HCT116 (cell line): ENCODE data around the gene FBXO31. TPM values are rescaled to one million over a fixed set of nuclear protein-coding genes. Genes with fewer than 3 reads are reported as not detected.

Experiments
- ATAC-seq: fragments of 200-7000 bp; cut with Tn5 transposase; 2 replicates; pipeline ENCODE4 v1.9.1; 2020; ENCODE audit warnings: mild to moderate bottlenecking, moderate library complexity
- BruUV-seq: library from RNA; stranded (reverse); fragments of 400-500 nt; replicated peaks from 2 replicates; lab custom pipeline; 2021; lab: Mats Ljungman, UMichigan
- CTCF ChIA-PET: fragments of 300-600 bp; sonication (Branson Sonifier 250); formaldehyde crosslinking; loops from one replicate; lab custom pipeline; 2021; ENCODE audit warnings: antibody characterized with exemption; lab: Charles Lee
- POLR2A ChIA-PET: fragments of 300-600, 350-600 bp; sonication (Branson Sonifier 250); formaldehyde crosslinking; loops from one replicate; lab custom pipeline; 2021; ENCODE audit warnings: antibody characterized with exemption; lab: Charles Lee
- RAD21 ChIA-PET, 2 experiments: fragments of 300-600 bp; sonication (Branson Sonifier 250); formaldehyde crosslinking; loops; one replicate each; lab custom pipeline; 2023; ENCODE audit warnings: low total read pairs in 2 of 2; ENCODE audit not compliant: uncharacterized antibody in 2 of 2, unreplicated experiment in 2 of 2, low non-redundant PET in 1 of 2; lab: Charles Lee
- DNase-seq: peaks from one replicate; pipeline ENCODE4 v3.0.0-alpha.2; 2010; ENCODE audit warnings: low read depth, low spot score
- H2AFZ ChIP-seq: fragments of 200-600 bp; shearing (Covaris generic), sonication (generic); 2 replicates; pipeline ENCODE4 v1.6.1; 2017; ENCODE audit warnings: low read depth, mixed run types, mixed read lengths, antibody characterized with exemption, low read length; ENCODE audit not compliant: poor library complexity, severe bottlenecking
- H3K27ac ChIP-seq: 2 replicates; pipeline ENCODE4 v1.5.1; 2012; ENCODE audit warnings: low read depth, low read length
- H3K27me3 ChIP-seq: fragments of 200-600 bp; sonication (generic); 2 replicates; pipeline ENCODE4 v1.6.1; 2016; ENCODE audit warnings: mixed run types, low read length, mixed read lengths; ENCODE audit not compliant: insufficient read depth
- H3K36me3 ChIP-seq, 2 experiments: fragments of 200-500 bp in 1 of 2; fragments of 200-600 bp in 1 of 2; sonication (Bioruptor generic) in 1 of 2; sonication (generic) in 1 of 2; 2 replicates each; pipeline versions ENCODE4 v1.5.1 to v1.6.1; 2014 to 2016; ENCODE audit warnings: low read length in 2 of 2, inconsistent platforms in 1 of 2, mixed read lengths in 1 of 2, mixed run types in 1 of 2; ENCODE audit not compliant: insufficient read depth in 2 of 2, control insufficient read depth in 1 of 2
- H3K4me1 ChIP-seq, 2 experiments: fragments of 200-600 bp in 1 of 2; sonication (generic) in 1 of 2; 2 replicates each; pipeline versions ENCODE4 v1.5.1 to v1.6.1; 2012 to 2017; ENCODE audit warnings: low read length in 2 of 2, inconsistent platforms in 1 of 2, mild to moderate bottlenecking in 1 of 2, mixed read lengths in 1 of 2, mixed run types in 1 of 2, moderate library complexity in 1 of 2; ENCODE audit not compliant: insufficient read depth in 2 of 2, control insufficient read depth in 1 of 2
- H3K4me2 ChIP-seq: fragments of 200-600 bp; sonication (generic); 2 replicates; pipeline ENCODE4 v1.6.1; 2017; ENCODE audit warnings: mixed run types, low read length, mixed read lengths
- H3K4me3 ChIP-seq, 2 experiments: fragments of 200-600 bp in 1 of 2; sonication (generic) in 1 of 2; replicated peaks in 1 of 2; 2 replicates each; pipeline ENCODE4 v1.5.1; 2011 to 2016; ENCODE audit warnings: low read length in 2 of 2, control low read depth in 1 of 2, low read depth in 1 of 2, mild to moderate bottlenecking in 1 of 2, mixed read lengths in 1 of 2, mixed run types in 1 of 2
- H3K79me2 ChIP-seq: fragments of 200-600 bp; sonication (generic); 2 replicates; pipeline ENCODE4 v1.6.1; 2017; ENCODE audit warnings: mild to moderate bottlenecking, mixed run types, low read length, moderate library complexity, mixed read lengths; ENCODE audit not compliant: insufficient read depth
- H3K9ac ChIP-seq: fragments of 200-600 bp; sonication (generic); 2 replicates; pipeline ENCODE4 v1.6.1; 2016; ENCODE audit warnings: low read length, mixed read lengths
- H3K9me2 ChIP-seq: fragments of 200-600 bp; sonication (generic), shearing (Covaris generic); 2 replicates; pipeline ENCODE4 v1.6.1; 2017; ENCODE audit warnings: mixed run types, mild to moderate bottlenecking, moderate library complexity; ENCODE audit not compliant: insufficient read depth
- H3K9me3 ChIP-seq, 2 experiments: fragments of 200-500 bp in 1 of 2; fragments of 200-600 bp in 1 of 2; sonication (Bioruptor generic) in 1 of 2; sonication (generic) in 1 of 2; 2 replicates each; pipeline ENCODE4 v1.6.1; 2014 to 2017; ENCODE audit warnings: low read length in 2 of 2, mixed read lengths in 2 of 2, inconsistent platforms in 1 of 2, low read depth in 1 of 2, mild to moderate bottlenecking in 1 of 2, mixed run types in 1 of 2, moderate library complexity in 1 of 2; ENCODE audit not compliant: control insufficient read depth in 1 of 2, insufficient read depth in 1 of 2
- H4K20me1 ChIP-seq: fragments of 200-600 bp; sonication (generic), shearing (Covaris generic); 2 replicates; pipeline ENCODE4 v1.6.1; 2017; ENCODE audit warnings: mixed run types, mild to moderate bottlenecking, moderate library complexity; ENCODE audit not compliant: insufficient read depth
- CBX3 ChIP-seq: IDR thresholded peaks from 2 replicates; pipeline ENCODE4 v1.6.1; 2012; ENCODE audit warnings: low read depth
- CEBPB ChIP-seq: IDR thresholded peaks from 2 replicates; pipeline ENCODE4 v1.6.1; 2012; ENCODE audit warnings: low read depth
- CTCF ChIP-seq, 3 experiments: fragments of 200-600 bp in 1 of 3; sonication (generic) in 1 of 3; IDR thresholded peaks in 2 of 3; conservative IDR thresholded peaks in 1 of 3; 2 replicates each; pipeline ENCODE4 v1.5.1; 2012 to 2017; ENCODE audit warnings: low read depth in 2 of 3, low read length in 2 of 3, antibody characterized with exemption in 1 of 3, borderline replicate concordance in 1 of 3, control low read depth in 1 of 3, mild to moderate bottlenecking in 1 of 3, mixed read lengths in 1 of 3, mixed run types in 1 of 3, moderate library complexity in 1 of 3; ENCODE audit not compliant: insufficient read depth in 1 of 3
- EGR1 ChIP-seq: IDR thresholded peaks from 2 replicates; pipeline ENCODE4 v1.6.1; 2012; ENCODE audit warnings: low read depth
- ELF1 ChIP-seq: IDR thresholded peaks from 2 replicates; pipeline ENCODE4 v1.6.1; 2012; ENCODE audit warnings: low read depth, borderline replicate concordance
- EZH2 ChIP-seq: fragments of 200-600 bp; sonication (generic); IDR thresholded peaks from 2 replicates; pipeline ENCODE4 v1.6.1; 2017; ENCODE audit warnings: antibody characterized with exemption, mixed run types
- EZH2phosphoT487 ChIP-seq: fragments of 200-600 bp; IDR thresholded peaks from 2 replicates; pipeline ENCODE4 v1.6.1; 2018; ENCODE audit warnings: antibody characterized with exemption, borderline replicate concordance
- FOSL1 ChIP-seq: IDR thresholded peaks from 2 replicates; pipeline ENCODE4 v1.6.1; 2012; ENCODE audit warnings: low read depth
- JUND ChIP-seq: IDR thresholded peaks from 2 replicates; pipeline ENCODE4 v1.6.1; 2012
- POLR2AphosphoS5 ChIP-seq: IDR thresholded peaks from 2 replicates; pipeline ENCODE4 v1.6.1; 2011; ENCODE audit warnings: mild to moderate bottlenecking, low read depth, low read length, moderate library complexity
- RAD21 ChIP-seq: IDR thresholded peaks from 2 replicates; pipeline ENCODE4 v1.6.1; 2012; ENCODE audit warnings: low read depth, mild to moderate bottlenecking
- SIN3A ChIP-seq: IDR thresholded peaks from 2 replicates; pipeline ENCODE4 v1.6.1; 2012; ENCODE audit warnings: low read depth
- SP1 ChIP-seq: IDR thresholded peaks from 2 replicates; pipeline ENCODE4 v1.6.1; 2012; ENCODE audit warnings: low read depth
- TCF7L2 ChIP-seq: IDR thresholded peaks from 2 replicates; pipeline ENCODE4 v1.7.0; 2011; ENCODE audit warnings: borderline replicate concordance, inconsistent platforms; ENCODE audit not compliant: insufficient read depth, insufficient read length; ENCODE audit errors: extremely low read depth
- YY1 ChIP-seq: IDR thresholded peaks from 2 replicates; pipeline ENCODE4 v1.6.1; 2011; ENCODE audit warnings: low read length, low read depth, moderate library complexity, mild to moderate bottlenecking; ENCODE audit not compliant: insufficient replicate concordance; ENCODE audit errors: extremely low read depth
- ZBTB33 ChIP-seq: IDR thresholded peaks from 2 replicates; pipeline ENCODE4 v1.6.1; 2011; ENCODE audit warnings: mild to moderate bottlenecking, low read length, moderate library complexity; ENCODE audit not compliant: insufficient replicate concordance; ENCODE audit errors: extremely low read depth
- ZNF274 ChIP-seq: fragments of 200-500 bp; sonication (Bioruptor generic); IDR thresholded peaks from 2 replicates; pipeline ENCODE4 v1.6.1; 2014; ENCODE audit warnings: mild to moderate bottlenecking, low read depth, low read length, inconsistent platforms
- intact Hi-C: fragments of 100-400 bp; cut with micrococcal nuclease; formaldehyde crosslinking; loops from 2 replicates; pipeline ENCODE4 v1.10.0; 2022
- total RNA-seq: library from RNA; stranded (reverse); gene quantifications from one replicate; pipeline ENCODE4 v1.2.1, GENCODE V29; 2021; ENCODE audit not compliant: unreplicated experiment
- TF ChIP-seq, protein P1 (sequence below): IDR thresholded peaks from 2 replicates; pipeline ENCODE4 v1.6.1; 2012
- TF ChIP-seq, protein P2 (sequence below): IDR thresholded peaks from 2 replicates; pipeline ENCODE4 v1.6.1; 2012; ENCODE audit warnings: low read depth
- TF ChIP-seq, protein P3 (sequence below): IDR thresholded peaks from 2 replicates; pipeline ENCODE4 v1.6.1; 2012

The FBXO31 gene
- total RNA-seq, 1 experiment from 2014 or later, result 52.1 TPM

DNA sequence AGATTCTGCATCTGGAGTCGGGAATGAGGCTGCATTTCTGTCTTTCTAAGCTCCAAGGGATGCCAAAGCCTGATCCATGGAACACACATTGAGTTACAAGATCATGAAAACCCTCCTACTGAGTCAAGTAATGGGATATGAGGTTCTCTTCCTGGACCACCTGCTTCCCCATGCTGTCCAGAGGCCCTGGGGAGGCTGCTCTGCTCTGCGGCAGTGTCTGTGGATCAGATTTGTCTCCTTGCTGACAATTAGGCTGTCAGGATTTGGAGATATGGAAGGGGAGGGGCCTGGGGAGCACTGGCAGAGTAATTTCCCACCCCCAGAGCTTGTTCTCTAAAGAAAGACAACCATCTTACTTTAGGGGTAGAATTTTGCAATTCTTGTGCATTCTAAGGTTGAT is 99.4 kb downstream of the FBXO31 start:
- no peak overlapping the region for H3K9ac ChIP-seq
- H3K27ac ChIP-seq, result no peak overlapping the region
- H2AFZ ChIP-seq, result no peak overlapping the region
- no peaks in the 10 kb centered on the region for H3K9me2 ChIP-seq
- POLR2A ChIA-PET, result no interaction called here
- H3K27me3 ChIP-seq, result no peaks in the 10 kb centered on the region
- H4K20me1 ChIP-seq, result no peaks in the 10 kb centered on the region
- no peak overlapping the region for H3K4me3 ChIP-seq
- no peaks in the 10 kb centered on the region for H3K4me1 ChIP-seq
- DNase-seq, result no peak
- no peaks in the 10 kb centered on the region for H3K36me3 ChIP-seq
- ATAC-seq, result no peak
- H3K4me2 ChIP-seq, result no peak overlapping the region
- no peaks in the 10 kb centered on the region for H3K79me2 ChIP-seq
- TF ChIP-seq CTCF (IDR thresholded peaks at IDR 0.05 in 2 of 3, conservative IDR thresholded peaks at IDR 0.05 in 1 of 3; ENCODE audit: borderline replicate concordance in 1 of 3, insufficient read depth in 1 of 3, low read depth in 2 of 3, low read length in 2 of 3), result no peak
- no peak for TF ChIP-seq TCF7L2
- no peak for TF ChIP-seq CBX3
- TF ChIP-seq FOSL1, result no peak
- TF ChIP-seq CEBPB, result no peak
- TF ChIP-seq SIN3A, result no peak
- no peak for TF ChIP-seq ZBTB33
- TF ChIP-seq EZH2, result no peak
- TF ChIP-seq YY1, result no peak
- TF ChIP-seq SP1, result no peak
- TF ChIP-seq ELF1, result no peak
- TF ChIP-seq, protein P1, sequence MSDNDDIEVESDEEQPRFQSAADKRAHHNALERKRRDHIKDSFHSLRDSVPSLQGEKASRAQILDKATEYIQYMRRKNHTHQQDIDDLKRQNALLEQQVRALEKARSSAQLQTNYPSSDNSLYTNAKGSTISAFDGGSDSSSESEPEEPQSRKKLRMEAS, result no peak
- TF ChIP-seq POLR2AphosphoS5, result no peak
- no peak for TF ChIP-seq JUND
- no peak for TF ChIP-seq ZNF274
- TF ChIP-seq RAD21, result no peak
- no peak for TF ChIP-seq EGR1
- TF ChIP-seq, protein P2, sequence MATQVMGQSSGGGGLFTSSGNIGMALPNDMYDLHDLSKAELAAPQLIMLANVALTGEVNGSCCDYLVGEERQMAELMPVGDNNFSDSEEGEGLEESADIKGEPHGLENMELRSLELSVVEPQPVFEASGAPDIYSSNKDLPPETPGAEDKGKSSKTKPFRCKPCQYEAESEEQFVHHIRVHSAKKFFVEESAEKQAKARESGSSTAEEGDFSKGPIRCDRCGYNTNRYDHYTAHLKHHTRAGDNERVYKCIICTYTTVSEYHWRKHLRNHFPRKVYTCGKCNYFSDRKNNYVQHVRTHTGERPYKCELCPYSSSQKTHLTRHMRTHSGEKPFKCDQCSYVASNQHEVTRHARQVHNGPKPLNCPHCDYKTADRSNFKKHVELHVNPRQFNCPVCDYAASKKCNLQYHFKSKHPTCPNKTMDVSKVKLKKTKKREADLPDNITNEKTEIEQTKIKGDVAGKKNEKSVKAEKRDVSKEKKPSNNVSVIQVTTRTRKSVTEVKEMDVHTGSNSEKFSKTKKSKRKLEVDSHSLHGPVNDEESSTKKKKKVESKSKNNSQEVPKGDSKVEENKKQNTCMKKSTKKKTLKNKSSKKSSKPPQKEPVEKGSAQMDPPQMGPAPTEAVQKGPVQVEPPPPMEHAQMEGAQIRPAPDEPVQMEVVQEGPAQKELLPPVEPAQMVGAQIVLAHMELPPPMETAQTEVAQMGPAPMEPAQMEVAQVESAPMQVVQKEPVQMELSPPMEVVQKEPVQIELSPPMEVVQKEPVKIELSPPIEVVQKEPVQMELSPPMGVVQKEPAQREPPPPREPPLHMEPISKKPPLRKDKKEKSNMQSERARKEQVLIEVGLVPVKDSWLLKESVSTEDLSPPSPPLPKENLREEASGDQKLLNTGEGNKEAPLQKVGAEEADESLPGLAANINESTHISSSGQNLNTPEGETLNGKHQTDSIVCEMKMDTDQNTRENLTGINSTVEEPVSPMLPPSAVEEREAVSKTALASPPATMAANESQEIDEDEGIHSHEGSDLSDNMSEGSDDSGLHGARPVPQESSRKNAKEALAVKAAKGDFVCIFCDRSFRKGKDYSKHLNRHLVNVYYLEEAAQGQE, result no peak
- TF ChIP-seq EZH2phosphoT487, result no peak
- TF ChIP-seq, protein P3, sequence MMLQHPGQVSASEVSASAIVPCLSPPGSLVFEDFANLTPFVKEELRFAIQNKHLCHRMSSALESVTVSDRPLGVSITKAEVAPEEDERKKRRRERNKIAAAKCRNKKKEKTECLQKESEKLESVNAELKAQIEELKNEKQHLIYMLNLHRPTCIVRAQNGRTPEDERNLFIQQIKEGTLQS, result no peak
- TF ChIP-seq, all 23 proteins: peak for 0
- ChIA-PET CTCF (no interaction called here), RAD21 (interaction anchor here in 1 of 2 experiments (0.6 kb wide), 1 partner anchor 99 kb away, joined by 3 read pairs; the partner anchor contains the start of gene FBXO31)
- BruUV-seq, result no TSS peak
- intact Hi-C loops, result no loop called here
- H3K9me3 ChIP-seq, result peaks cover 0 to 8% of the 10 kb centered on the region in 2 experiments; a peak in 3 of 4 replicates
